ENCODE results near the gene RIT2.

The RIT2 gene

GRCh38 chr18:43141208-43141607, 25.7 kb upstream of the RIT2 start:
- Histone ChIP-seq H3K23ac (ENCODE audit: low read length in 2 of 2) (no peak overlapping the region), H2BK15ac (ENCODE audit: low read depth, poor library complexity, severe bottlenecking) (no peak overlapping the region)

DNA sequence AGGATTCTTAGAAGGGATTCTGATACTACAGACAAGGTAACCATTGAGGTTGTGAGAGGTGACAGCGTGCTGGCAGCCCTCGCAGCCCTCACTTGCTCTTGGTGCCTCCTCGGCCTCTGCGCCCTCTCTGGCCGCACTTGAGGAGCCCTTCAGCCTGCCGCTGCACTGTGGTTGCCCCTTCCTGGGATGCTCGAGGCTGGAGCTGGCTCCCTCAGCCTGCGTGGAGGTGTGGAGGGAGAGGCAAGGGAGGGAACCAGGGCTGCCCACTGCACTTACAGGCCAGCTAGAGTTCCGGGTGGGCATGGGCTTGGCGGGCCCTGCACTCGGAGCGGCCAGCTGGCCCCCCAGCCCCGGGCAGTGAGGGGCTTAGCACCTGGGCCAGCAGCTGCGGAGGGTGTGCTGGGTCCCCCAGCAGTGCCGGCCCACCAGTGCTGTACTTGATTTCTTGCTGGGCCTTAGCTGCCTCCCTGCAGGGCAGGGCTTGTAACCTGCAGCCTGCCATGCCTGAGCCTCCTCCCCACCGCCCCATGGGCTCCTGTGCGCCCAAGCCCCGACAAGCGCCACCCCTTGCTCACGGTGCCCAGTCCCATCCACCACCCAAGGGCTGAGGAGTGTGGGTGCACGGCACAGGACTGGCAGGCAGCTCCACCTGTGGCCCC, 23.9 kb upstream of the RIT2 start:
- no peak overlapping the region for H3K4ac ChIP-seq (ENCODE audit: low read depth in 1 of 2, low read length in 2 of 2)
- H3K27me3 ChIP-seq (ENCODE audit: control insufficient read depth in 1 of 2, insufficient read depth in 1 of 2, low read length in 2 of 2) = peaks cover 0 to 3% of the 10 kb centered on the region in 2 experiments
- DNase-seq = no peak
- no peaks in the 10 kb centered on the region for H3K4me1 ChIP-seq (ENCODE audit: control insufficient read depth, insufficient read depth, low read depth, low read length)
- no peak overlapping the region for H3K18ac ChIP-seq (ENCODE audit: low read depth in 1 of 2, low read length in 2 of 2)
- no peak overlapping the region for H3K27ac ChIP-seq (ENCODE audit: low read length, poor library complexity, severe bottlenecking)
- H4K8ac ChIP-seq (ENCODE audit: low read length) = no peak overlapping the region
- H2AFZ ChIP-seq (ENCODE audit: low read depth, low read length) = no peak overlapping the region
- H2BK120ac ChIP-seq (ENCODE audit: low read depth, low read length) = no peak overlapping the region
- no peak overlapping the region for H2AK5ac ChIP-seq (ENCODE audit: low read length, severe bottlenecking)
- no peak overlapping the region for H3K14ac ChIP-seq (ENCODE audit: low read length in 2 of 2)
- no peak overlapping the region for H2BK12ac ChIP-seq (ENCODE audit: low read length in 2 of 2)
- H3K79me1 ChIP-seq (replicated peaks; ENCODE audit: low read length, poor library complexity, severe bottlenecking) = no peaks in the 10 kb centered on the region
- no peaks in the 10 kb centered on the region for H3K36me3 ChIP-seq (ENCODE audit: control insufficient read depth in 1 of 2, insufficient read depth in 2 of 2, low read depth in 1 of 2, low read length in 2 of 2)
- H2BK5ac ChIP-seq (ENCODE audit: low read depth, low read length, poor library complexity, severe bottlenecking) = no peak overlapping the region
- no peak overlapping the region for H2BK15ac ChIP-seq (ENCODE audit: low read depth, poor library complexity, severe bottlenecking)
- no peaks in the 10 kb centered on the region for H3K9me3 ChIP-seq (ENCODE audit: control insufficient read depth, low read length)
- no peak overlapping the region for H3K4me2 ChIP-seq (ENCODE audit: low read length, poor library complexity, severe bottlenecking)
- no peak overlapping the region for H3K23ac ChIP-seq (ENCODE audit: low read length in 2 of 2)
- no peak overlapping the region for H3K4me3 ChIP-seq (ENCODE audit: insufficient read depth in 1 of 2, low read depth in 1 of 2, low read length in 2 of 2)
- 93% methylated on average over 20 of the region's 21 CpGs for WGBS
- no peak overlapping the region for H3K9ac ChIP-seq (ENCODE audit: low read length)
- H4K91ac ChIP-seq (ENCODE audit: low read length) = peak overlapping the region; percentile 27

More at GRCh38 chr18:43141208-43141607, 25.7 kb upstream of the RIT2 start:
- Histone ChIP-seq H4K8ac (ENCODE audit: low read length) (no peak overlapping the region), H4K91ac (ENCODE audit: low read length) (no peak overlapping the region), H3K14ac (ENCODE audit: low read length in 2 of 2) (no peak overlapping the region), H2AK5ac (ENCODE audit: low read length, severe bottlenecking) (no peak overlapping the region), H3K9ac (ENCODE audit: low read length) (no peak overlapping the region), H3K9me3 (ENCODE audit: control insufficient read depth, low read length) (no peaks in the 10 kb centered on the region), H3K4me1 (ENCODE audit: control insufficient read depth, insufficient read depth, low read depth, low read length) (no peaks in the 10 kb centered on the region), H3K27me3 (ENCODE audit: control insufficient read depth in 1 of 2, insufficient read depth in 1 of 2, low read length in 2 of 2) (no peaks in the 10 kb centered on the region), H3K4me2 (ENCODE audit: low read length, poor library complexity, severe bottlenecking) (no peak overlapping the region), H2BK12ac (ENCODE audit: low read length in 2 of 2) (no peak overlapping the region), H3K27ac (ENCODE audit: low read length, poor library complexity, severe bottlenecking) (no peak overlapping the region), H2BK5ac (ENCODE audit: low read depth, low read length, poor library complexity, severe bottlenecking) (no peak overlapping the region), H2BK120ac (ENCODE audit: low read depth, low read length) (no peak overlapping the region), H2AFZ (ENCODE audit: low read depth, low read length) (no peak overlapping the region), H3K4ac (ENCODE audit: low read depth in 1 of 2, low read length in 2 of 2) (no peak overlapping the region), H3K79me1 (replicated peaks; ENCODE audit: low read length, poor library complexity, severe bottlenecking) (no peaks in the 10 kb centered on the region), H3K4me3 (ENCODE audit: insufficient read depth in 1 of 2, low read depth in 1 of 2, low read length in 2 of 2) (no peak overlapping the region), H3K36me3 (ENCODE audit: control insufficient read depth in 1 of 2, insufficient read depth in 2 of 2, low read depth in 1 of 2, low read length in 2 of 2) (no peaks in the 10 kb centered on the region), H3K18ac (ENCODE audit: low read depth in 1 of 2, low read length in 2 of 2) (no peak overlapping the region)
- DNase-seq = no peak
- WGBS = 92% methylated on average over 1 of the region's 2 CpGs

DNA sequence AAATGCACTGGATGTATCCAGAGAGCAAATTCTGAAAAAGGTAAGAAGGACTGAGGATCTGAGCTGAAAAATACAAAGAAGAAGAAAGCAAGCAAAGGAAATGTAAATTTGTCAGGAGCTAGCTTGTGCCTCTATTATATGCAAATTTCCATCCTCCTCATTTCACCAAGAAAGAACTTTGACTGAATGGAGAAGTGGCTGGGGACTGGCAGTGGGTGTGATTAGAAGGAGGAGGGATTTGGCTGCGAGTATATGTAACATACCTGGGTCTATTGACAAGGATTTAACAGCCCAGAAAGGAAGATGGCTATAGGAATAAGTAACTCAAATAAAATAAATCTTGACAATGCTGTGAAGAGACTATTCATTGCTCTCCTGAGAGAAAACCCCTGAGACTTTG, 19.4 kb upstream of the RIT2 start:
- no peak overlapping the region for H2AK5ac ChIP-seq (ENCODE audit: low read length, severe bottlenecking)

DNA sequence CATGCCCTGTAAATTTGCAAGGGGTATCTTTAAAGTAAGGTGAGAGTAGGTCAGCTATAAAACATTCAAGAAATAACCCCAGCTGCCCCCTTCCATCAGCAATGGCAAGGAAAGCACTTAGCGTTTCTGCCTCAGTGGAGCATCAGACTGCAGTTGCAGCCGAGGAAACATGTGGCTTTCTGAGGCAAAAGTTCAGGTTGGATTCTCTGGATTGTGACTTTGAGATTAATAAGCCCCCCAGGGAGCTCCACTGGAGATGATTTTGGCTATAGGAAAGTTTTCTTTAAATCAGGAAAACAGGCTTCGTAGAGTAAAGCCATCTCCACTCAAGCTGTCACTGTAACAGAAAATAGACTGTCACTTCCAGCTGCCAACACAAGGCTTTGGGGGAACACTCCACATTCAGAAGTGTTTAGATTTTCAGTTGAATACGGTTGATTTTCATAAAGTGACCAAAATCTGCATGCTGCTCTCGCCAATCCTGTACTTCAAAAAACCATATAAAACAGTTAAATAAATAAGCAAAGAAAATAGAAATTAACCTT, 15.3 kb upstream of the RIT2 start:
- WGBS = 77% methylated on average over 3 of the region's 5 CpGs
- Histone ChIP-seq H4K91ac (ENCODE audit: low read length) (no peak overlapping the region), H3K4ac (ENCODE audit: low read depth in 1 of 2, low read length in 2 of 2) (no peak overlapping the region), H3K23ac (ENCODE audit: low read length in 2 of 2) (no peak overlapping the region), H2AFZ (ENCODE audit: low read depth, low read length) (no peak overlapping the region), H3K4me1 (ENCODE audit: control insufficient read depth, insufficient read depth, low read depth, low read length) (peaks cover 2% of the 10 kb centered on the region), H3K36me3 (ENCODE audit: control insufficient read depth in 1 of 2, insufficient read depth in 2 of 2, low read depth in 1 of 2, low read length in 2 of 2) (no peaks in the 10 kb centered on the region), H3K27me3 (ENCODE audit: control insufficient read depth in 1 of 2, insufficient read depth in 1 of 2, low read length in 2 of 2) (peaks cover 0 to 3% of the 10 kb centered on the region in 2 experiments), H2BK15ac (ENCODE audit: low read depth, poor library complexity, severe bottlenecking) (no peak overlapping the region), H3K27ac (ENCODE audit: low read length, poor library complexity, severe bottlenecking) (no peak overlapping the region), H2AK5ac (ENCODE audit: low read length, severe bottlenecking) (no peak overlapping the region), H3K9ac (ENCODE audit: low read length) (peak overlapping the region; percentile 78), H3K79me1 (replicated peaks; ENCODE audit: low read length, poor library complexity, severe bottlenecking) (no peaks in the 10 kb centered on the region), H3K4me3 (ENCODE audit: insufficient read depth in 1 of 2, low read depth in 1 of 2, low read length in 2 of 2) (peak overlapping the region in 1 of 2 experiments; percentile 78), H3K4me2 (ENCODE audit: low read length, poor library complexity, severe bottlenecking) (no peak overlapping the region), H3K14ac (ENCODE audit: low read length in 2 of 2) (no peak overlapping the region), H3K9me3 (ENCODE audit: control insufficient read depth, low read length) (no peaks in the 10 kb centered on the region), H4K8ac (ENCODE audit: low read length) (no peak overlapping the region), H3K18ac (ENCODE audit: low read depth in 1 of 2, low read length in 2 of 2) (no peak overlapping the region), H2BK5ac (ENCODE audit: low read depth, low read length, poor library complexity, severe bottlenecking) (no peak overlapping the region), H2BK12ac (ENCODE audit: low read length in 2 of 2) (no peak overlapping the region), H2BK120ac (ENCODE audit: low read depth, low read length) (no peak overlapping the region)
- no peak for DNase-seq

More for the DNA sequence above, 19.4 kb upstream of the RIT2 start:
- Histone ChIP-seq H3K9ac (ENCODE audit: low read length) (no peak overlapping the region), H4K91ac (ENCODE audit: low read length) (no peak overlapping the region), H3K79me1 (replicated peaks; ENCODE audit: low read length, poor library complexity, severe bottlenecking) (no peaks in the 10 kb centered on the region), H4K8ac (ENCODE audit: low read length) (no peak overlapping the region), H3K27ac (ENCODE audit: low read length, poor library complexity, severe bottlenecking) (no peak overlapping the region), H2BK5ac (ENCODE audit: low read depth, low read length, poor library complexity, severe bottlenecking) (no peak overlapping the region), H3K4me2 (ENCODE audit: low read length, poor library complexity, severe bottlenecking) (no peak overlapping the region), H3K23ac (ENCODE audit: low read length in 2 of 2) (no peak overlapping the region), H2BK120ac (ENCODE audit: low read depth, low read length) (no peak overlapping the region), H3K36me3 (ENCODE audit: control insufficient read depth in 1 of 2, insufficient read depth in 2 of 2, low read depth in 1 of 2, low read length in 2 of 2) (no peaks in the 10 kb centered on the region), H3K4ac (ENCODE audit: low read depth in 1 of 2, low read length in 2 of 2) (no peak overlapping the region), H2AFZ (ENCODE audit: low read depth, low read length) (no peak overlapping the region), H2BK15ac (ENCODE audit: low read depth, poor library complexity, severe bottlenecking) (no peak overlapping the region), H3K4me3 (ENCODE audit: insufficient read depth in 1 of 2, low read depth in 1 of 2, low read length in 2 of 2) (no peak overlapping the region), H3K9me3 (ENCODE audit: control insufficient read depth, low read length) (no peaks in the 10 kb centered on the region), H3K14ac (ENCODE audit: low read length in 2 of 2) (no peak overlapping the region), H2BK12ac (ENCODE audit: low read length in 2 of 2) (no peak overlapping the region), H3K27me3 (ENCODE audit: control insufficient read depth in 1 of 2, insufficient read depth in 1 of 2, low read length in 2 of 2) (peaks cover 0 to 3% of the 10 kb centered on the region in 2 experiments), H3K4me1 (ENCODE audit: control insufficient read depth, insufficient read depth, low read depth, low read length) (peaks cover 2% of the 10 kb centered on the region), H3K18ac (ENCODE audit: low read depth in 1 of 2, low read length in 2 of 2) (no peak overlapping the region)
- no peak for DNase-seq
- 100% methylated on average over 1 of the region's 1 CpG for WGBS
